NCI-H2081 treated with DMSO at 0.1 percent for 48 hours (cell line): ENCODE results near the gene HOXC11.

Experiments used
- DNase-seq: peaks from one replicate; lab custom pipeline; 2025; lab: John Stamatoyannopoulos, UW

Gene HOXC11

DNA sequence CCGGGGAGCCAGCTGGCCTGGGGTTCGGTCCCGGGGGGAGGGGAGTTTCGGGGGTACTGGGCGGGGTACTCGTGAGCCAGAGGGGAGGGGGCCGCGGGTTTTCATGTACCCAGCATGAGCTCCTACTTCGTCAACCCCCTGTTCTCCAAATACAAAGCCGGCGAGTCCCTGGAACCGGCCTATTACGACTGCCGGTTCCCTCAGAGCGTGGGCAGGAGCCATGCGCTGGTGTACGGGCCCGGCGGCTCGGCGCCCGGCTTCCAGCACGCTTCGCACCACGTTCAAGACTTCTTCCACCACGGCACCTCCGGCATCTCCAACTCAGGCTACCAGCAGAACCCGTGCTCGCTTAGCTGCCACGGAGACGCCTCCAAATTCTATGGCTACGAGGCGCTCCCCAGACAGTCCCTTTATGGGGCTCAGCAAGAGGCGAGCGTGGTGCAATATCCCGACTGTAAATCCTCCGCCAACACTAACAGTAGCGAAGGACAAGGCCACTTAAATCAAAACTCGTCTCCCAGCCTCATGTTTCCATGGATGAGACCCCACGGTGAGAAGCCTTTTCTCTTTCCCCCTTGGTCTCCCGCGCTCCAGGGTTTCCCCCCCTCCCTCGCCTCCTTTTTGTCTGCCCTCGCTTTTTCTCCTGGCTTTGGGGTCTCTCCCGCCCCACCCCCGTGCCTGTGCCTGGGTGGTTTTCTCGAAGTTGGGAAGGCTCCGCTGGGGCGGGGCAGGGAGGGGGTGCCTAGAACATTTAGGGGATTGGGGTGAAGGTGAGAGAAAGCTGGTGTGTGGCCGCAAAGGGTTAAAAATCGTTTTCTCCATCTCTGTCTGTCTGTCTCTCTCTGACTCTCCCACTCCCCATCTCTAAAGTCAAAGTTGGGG lies 36.5 kb downstream of the HOXC11 start:
- DNase-seq: no peak

DNA sequence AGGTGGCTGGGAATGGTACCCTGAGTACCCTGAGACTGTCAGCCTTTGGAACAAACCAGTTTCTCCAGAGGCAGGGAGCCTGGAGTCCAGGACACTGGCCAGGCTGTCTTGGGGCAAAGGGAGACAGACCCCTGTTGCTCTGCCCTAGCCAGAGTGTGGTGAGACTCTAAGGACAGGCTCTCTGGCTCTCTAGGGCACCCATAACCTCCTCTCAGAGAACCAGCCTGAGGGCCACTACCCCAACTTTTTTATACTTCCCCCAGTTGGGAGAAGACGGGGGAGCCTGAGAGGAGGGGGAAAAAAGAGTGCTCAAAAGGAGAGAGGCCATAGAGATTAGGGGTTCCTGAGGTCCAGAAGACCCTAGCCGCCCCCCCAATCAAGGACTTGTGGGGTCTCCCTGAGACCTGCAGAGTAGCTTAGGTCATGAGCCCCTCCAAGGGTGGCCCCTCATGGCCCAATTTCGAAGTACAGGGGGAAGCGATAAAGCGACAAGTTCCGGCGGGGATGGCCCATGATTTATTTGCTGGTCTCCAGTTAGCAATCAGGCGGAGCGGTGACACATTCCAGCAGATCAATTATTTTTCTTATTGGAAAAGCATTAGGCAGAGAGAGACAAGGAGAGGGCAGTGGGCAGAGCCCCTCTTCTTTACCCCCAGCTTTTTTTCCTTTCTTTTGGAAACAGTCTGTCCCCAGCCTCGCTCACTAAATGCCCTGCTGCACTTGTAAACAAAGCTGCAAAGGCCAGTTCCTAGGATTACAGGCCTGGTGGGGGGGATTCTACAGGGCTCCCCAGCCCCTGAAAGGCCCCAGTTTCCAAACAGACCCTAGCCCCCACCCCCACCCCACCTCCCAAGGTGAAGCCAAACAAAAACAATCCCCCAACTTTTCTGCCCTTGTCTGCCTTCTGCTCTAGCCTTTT lies 37.4 kb downstream of the HOXC11 start:
- no peak for DNase-seq

DNA sequence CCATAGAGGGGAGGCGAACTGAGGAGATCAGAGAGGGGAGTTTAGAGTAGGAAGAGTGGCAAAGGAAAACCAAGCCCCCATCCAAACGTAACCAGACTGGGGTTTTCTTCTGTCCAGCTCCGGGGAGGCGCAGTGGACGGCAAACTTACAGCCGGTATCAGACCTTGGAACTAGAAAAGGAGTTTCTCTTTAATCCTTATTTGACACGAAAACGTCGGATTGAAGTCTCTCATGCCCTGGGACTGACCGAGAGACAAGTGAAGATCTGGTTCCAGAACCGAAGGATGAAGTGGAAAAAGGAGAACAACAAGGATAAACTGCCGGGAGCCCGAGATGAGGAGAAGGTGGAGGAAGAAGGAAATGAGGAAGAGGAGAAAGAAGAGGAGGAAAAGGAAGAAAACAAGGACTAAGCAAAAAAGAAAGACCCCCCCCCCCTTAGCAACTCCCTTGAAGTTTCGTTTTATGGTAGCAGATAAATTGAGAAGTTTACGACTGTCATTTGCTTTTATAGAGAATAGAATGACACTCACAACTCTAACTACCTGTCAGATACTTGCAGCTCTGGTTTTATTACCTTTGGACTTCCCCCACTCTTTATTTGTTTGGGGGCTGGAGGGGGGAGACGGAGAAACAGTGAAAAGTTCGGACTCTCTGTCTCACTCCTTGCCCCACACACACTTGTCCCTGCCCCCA lies 38.2 kb downstream of the HOXC11 start:
- DNase-seq: no peak

DNA sequence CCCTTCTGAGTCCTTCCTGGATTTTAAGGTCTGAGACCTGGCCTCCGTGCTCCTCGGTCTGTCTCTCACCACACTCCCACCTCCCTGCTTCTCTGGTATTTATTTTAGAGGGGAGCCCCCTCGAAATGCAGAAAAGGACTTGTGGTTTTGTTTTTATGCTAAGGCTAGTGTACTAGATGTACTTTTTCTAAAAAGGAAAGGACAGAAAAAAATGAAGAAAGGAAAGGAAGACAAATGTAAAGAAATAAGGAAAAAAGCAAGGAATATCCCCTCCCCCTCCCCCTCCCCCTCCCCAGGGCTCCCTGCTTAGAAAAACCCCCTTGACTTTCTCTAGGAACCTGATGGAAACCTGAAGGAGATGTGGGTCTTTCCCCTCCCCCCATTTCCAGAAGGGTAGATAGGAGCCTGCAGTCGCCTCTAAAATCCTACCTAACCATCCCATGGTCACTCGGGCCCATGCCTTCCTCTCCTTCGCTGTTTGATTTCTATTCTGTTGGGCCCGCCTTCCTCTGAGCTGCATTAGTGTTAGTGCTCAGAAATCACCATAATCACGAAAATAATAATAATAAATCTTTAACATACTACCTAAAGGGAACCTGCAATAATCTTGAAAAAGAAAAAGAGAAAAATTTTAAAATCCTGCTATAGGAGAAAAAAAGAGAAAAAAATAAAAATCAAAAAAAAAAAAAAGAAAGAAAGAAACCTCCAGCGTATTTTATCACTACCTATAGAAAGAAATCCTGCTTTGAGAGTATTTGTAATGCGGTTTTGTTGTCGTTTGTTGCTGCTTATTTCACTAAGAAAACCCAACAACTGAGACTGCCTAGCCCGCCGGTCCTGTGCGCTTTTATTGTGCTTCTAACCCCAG lies 39.0 kb downstream of the HOXC11 start:
- no peak for DNase-seq

DNA sequence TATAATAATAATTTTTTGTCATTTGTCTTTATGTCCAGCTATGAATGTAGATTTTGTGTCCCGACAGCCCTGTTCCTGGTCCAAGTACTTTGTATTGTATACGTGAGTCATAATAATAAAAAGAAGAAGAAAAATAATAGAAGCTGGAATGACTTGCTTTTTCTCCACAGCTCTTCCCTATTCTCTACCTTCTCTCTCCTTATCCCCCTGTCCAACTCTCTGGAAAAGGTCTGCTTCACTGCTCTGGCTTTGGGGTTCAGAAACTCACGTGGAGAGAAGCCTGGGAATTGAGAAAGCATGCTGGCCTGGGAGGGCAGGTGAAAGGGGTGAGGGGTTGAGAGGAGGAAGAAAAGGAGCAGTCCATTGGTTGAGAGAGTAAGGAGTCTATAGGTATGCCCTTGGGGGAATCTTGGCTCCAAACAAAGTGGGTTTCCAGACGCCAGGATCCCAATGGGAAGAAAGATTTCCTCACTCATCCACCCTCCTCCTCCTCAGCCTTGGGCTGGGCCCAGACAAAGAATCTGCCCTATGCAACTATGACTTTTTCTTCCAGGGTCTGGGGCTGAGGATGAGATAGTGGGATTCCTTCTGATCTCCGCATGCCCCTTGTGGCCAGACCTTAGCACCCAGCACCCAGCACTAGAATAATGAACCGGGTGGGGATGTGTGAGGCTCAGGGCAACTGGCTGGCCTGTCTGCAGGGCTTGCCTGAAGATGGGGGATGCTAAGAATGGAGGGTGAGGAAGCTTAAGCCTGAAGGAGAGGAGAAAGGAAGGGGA lies 39.9 kb downstream of the HOXC11 start:
- no peak for DNase-seq

DNA sequence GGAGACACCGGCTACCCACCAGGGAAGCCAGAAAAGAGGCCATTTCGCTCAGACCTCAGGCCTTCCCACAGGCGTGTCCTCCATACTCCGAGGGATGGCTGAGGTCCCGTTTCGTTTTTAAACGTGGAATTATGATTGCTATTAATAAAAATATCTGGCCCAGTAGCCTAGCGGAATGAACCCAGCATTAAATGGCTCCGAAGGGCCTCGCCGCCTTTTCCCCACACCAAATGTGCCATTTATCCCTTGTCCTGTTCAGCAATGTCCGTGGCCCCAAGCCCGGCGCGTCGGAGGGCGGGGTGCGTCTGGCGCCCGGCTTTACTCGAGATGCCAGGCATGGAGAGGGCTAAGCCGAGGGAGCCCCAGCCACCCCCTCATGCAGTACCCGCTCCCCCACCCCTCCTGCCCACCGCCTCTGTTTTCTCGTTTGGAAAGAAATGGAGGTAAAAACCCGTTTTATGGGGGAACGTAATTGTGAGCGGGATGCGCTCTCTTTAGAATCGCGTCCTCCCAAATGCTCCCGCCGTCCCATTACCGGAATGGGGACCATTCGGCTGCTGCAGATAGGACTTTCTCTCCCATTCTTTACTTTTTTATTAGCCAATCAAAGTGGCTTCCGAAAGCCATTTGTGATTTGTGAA lies 41.6 kb downstream of the HOXC11 start:
- DNase-seq: no peak

DNA sequence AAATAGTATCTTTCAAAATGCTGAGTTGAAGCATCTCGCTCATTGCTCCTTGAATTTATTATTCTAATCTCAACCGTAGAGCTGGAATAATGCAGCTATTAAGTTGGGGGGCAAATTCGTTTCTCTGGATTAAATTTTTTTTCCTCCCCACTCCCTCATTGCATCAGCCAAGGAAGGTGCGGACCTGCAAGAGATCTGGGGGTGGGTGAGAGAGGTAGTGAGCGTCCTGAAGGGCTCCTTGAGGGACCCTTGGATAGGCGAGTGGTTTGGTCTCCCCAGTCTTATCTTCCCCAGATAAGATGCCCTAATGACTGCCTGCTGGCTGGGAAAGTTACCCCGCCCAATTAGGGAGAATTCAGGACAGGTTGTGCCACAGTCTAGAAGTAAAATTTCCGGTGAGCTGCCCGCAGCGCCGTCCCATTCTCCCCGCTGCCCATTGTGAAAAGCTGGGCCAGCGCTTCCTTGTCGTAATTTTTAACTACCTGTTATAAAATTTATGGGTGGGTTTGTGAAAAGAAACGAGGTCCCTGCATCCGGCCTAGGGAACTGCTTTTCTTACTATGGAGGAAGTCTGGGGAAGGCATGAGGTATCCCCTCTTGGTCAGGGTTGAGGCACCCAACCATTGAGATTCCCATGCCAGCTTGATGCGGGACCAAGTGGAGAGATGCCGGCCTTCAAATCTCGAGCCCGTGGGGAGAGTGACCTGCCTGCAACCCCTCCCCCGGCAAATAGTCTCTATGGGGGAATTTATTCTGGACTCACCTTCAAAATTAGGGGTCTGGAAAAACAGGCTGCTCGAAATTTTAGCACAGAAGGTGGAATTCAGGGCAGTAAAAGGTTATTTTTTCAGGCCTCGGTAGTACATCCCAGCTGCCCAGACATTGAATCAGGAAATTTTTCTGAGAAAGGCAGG lies 42.3 kb downstream of the HOXC11 start:
- DNase-seq: no peak

DNA sequence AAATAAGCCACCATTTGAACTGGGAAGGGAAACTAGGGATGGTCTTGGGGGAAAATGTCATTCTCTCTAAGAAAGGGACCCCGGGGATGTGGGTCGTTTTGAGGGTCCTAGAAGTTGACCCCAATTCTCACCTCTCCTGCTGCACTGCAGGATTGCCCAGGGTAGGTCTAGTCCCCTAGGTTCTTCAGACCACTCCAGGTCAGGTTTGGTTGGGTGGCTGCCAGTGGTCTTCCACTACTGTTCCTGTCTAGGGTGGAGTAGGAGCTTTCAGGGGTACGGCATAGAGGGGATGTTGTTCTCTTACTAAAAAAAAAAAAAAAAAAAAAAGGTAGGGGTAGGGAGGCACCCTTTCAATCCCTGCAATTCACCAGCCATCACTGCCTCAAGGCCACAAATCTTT lies 43.1 kb downstream of the HOXC11 start:
- DNase-seq: no peak

DNA sequence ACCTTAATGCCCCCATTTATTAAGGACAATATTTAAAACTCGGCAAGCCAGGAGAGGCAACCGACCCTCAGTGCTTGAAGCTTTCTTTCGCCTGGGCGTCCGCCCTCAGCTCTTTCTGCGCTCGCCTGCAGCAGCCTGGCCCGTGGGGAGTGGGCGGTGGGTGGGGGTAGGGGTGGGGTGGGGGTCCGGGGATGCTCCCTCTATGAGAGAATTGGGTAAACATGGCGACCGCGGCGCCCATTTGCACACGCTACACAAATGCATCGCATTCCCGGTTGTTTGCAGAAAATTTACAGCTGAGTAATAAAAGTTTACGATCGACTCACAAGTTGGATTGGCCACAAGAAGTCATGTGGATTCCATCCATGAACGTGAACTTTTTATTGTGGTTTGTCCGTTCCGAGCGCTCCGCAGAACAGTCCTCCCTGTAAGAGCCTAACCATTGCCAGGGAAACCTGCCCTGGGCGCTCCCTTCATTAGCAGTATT lies 43.6 kb downstream of the HOXC11 start:
- DNase-seq: no peak

DNA sequence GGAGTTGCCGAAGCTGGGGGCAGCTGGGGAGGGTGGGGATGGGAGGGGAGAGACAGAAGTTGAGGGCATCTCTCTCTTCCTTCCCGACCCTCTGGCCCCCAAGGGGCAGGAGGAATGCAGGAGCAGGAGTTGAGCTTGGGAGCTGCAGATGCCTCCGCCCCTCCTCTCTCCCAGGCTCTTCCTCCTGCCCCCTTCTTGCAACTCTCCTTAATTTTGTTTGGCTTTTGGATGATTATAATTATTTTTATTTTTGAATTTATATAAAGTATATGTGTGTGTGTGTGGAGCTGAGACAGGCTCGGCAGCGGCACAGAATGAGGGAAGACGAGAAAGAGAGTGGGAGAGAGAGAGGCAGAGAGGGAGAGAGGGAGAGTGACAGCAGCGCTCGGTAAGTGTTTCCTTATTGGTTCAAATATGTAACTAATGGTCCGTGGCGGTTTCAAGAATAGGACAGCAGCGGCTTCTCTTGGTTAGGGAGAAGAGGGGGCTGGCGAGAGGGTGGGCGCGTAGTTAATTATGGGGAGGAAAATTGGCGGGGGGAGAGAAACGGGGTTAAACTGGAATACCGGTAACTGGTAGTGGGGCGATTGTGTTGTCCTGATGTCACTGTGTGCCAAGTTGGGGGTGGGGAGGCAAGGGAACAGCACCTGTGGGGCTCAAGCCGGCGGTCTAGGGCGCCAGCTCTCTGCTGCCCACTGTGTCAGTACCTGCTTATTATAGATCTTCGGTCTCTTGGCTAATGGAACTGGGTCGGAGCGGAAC lies 44.3 kb downstream of the HOXC11 start:
- no peak for DNase-seq

DNA sequence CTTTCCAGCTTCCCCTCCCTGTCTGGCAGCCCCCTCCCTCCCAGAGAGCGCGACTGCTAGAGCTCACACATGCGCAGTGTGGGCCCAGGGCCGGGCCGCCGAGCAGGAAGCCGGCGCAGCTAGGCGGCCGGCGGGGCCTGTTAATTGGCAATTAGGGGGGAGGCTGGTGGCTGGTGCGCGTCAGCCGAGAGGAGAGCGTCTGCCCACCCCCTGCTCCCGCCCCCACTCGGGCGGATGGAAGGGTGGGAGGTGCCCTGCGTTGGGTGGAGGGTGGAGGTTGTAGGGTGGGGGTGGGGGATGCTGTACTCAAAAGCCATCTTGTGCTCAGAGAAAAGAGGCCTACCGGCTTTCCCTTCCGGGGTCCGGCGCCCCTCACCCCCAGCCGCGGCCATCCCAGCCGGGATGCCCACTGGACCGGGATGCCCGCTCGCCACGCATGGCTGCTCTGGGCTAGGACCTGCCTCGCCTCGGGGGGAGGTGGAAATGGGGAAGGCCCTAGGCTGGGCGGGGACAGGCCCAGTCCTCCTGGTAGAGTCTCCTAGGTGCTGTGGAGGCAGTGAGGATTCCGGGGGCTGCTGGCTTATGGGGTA lies 45.0 kb downstream of the HOXC11 start:
- DNase-seq: peak; percentile 37

DNA sequence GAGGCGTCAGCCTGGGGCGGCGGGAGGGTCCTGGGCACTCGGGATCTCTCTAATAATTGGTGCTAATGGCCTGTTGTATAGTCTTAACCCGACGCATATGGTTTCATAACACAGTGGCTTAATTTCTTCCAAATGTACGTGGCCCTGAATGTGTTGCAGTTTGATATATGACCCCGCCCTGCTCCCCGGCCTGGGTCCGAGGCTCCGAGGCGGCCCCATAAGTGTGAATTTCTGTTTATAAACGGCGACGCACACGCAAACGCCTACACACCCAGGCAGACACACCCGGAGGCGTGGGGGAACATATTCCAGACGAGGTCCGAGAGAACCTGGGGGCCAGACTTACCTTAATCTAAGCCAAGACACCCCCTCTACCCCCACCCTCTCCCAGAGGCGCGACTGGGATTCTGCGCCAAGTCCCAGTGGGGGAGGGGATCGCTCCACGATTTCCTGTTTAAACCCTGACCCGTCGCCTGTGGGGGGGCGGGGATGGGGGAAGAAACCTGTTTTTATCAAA lies 45.6 kb downstream of the HOXC11 start:
- DNase-seq: no peak

DNA sequence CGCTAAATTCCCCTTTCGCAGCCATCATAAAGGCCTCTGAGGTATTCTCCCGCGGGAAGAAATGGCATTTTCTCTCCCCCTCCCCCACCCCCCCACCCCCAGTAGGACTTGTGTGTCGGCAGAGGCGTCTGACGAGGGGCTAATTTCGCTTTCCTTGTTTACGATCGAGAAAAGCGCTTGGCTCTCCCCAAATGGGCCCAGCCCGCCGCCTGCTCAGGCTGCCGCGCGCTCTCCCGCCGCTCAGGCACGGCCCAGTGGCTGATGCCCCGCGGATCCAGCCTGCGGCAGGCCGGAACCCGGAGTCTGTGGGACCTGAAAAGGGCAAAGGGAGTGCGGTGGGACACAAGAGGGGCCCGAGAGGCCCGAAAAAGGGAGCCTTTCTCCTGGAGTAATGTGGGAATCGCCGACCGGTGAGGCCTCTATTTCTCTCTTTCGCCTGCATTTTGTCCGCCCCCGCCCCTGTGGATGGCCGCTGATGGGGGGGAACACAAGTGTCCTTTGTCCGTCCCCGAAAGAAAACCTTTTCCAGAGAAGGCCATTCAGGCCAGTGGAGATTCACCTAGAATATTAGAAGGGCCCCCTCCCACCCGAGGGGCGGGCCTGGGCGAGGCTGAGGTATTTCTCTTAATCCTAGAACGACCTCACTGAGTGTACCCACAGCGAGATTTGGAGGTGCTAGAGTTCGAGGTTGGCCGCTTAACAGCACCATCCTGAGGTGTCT lies 46.3 kb downstream of the HOXC11 start:
- DNase-seq: no peak

DNA sequence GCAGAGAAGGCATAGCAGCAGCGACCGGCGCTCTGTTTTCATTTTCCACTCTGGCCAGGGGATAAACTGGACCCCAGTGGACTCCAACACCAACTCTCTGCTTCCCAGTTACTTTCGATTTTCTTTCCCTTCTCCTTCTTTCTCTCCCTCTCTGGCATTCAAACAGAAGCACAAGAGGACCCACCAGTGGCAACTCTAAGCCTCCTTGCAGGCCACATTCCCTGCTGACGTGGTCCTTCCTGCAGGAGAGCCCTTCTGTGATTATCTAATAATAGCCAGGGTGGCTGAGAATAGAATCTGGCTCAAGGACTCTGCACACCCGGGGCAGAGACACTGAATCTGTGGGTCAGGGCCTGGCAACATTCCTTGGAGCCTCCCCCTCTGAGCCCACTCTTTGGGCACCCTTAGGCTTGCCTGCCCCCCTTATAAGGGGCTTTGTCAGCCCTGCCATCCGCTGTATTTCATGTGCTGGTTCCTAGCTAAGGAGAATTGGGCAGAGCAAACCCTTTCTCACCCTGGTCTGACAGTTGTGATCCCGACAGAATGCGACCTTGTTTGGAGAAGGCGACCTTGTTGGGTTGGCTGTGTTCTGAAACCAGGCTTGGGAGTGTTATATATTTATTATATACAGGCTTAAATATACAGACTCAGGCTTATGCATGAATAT lies 47.1 kb downstream of the HOXC11 start:
- no peak for DNase-seq

DNA sequence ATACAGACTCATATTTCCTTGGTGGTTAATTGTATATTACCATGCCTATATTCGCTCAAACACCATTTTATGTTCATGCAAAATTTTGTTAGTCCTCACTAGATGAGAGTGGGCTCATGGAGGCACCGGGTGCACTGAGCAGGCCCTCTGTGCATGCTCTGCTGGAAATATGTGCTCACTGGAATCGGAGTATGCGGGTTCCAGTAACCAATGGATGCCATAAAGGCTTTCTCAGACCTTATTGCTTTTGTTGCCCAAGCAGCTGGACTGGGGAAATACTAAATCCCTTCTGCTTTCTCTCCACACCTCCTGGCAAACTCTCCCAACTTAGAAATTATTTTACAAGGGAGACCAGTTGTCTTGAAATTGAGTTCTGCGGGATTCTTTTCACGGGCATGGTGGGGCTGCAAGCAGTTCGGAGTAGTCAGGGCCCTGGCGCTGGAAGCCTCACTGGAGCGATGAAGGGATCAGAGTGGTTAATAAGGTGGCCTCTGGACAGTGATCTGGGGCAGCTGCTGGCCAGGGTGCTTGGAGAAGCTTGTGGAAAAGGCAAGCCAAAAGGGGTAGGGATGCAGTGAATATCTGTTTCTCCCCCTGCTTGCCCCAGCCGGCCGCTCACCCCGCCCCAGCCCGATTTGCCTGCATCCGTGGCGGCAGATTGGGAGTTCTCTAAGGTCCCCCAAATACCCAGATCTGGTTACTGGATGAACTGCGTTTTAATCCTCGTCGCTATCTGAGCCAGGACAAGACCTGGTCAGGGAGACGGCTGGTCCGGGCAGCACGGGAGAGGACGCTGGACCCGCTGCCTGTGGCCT lies 47.9 kb downstream of the HOXC11 start:
- DNase-seq: no peak
